ENCODE results near the gene CEACAM18.
"Not testable (repeated sequence)": the region's sequence is repeated elsewhere in the genome, so short reads cannot be mapped to it uniquely, and the experiment has no call there.

Gene CEACAM18

GRCh38 chr19:51478381-51479234 is at the start of gene CEACAM18:
Gene CEACAM18 (plus strand): TSS chr19:51478539.
- DNase-seq (ENCODE audit: low spot score), result no peak

- DNase-seq (ENCODE audit: low spot score), result no peak
These were observed 48.1 kb upstream of the CEACAM18 start for GRCh38 chr19:51430221-51430620.

GRCh38 chr19:51431124-51431523 is 47.2 kb upstream of the CEACAM18 start:
- DNase-seq (ENCODE audit: low spot score), result no peak

- no peak for DNase-seq (ENCODE audit: low spot score)
These were observed 45.3 kb upstream of the CEACAM18 start for GRCh38 chr19:51433043-51433442.

- no peak for DNase-seq (ENCODE audit: low spot score)
These were observed 43.9 kb upstream of the CEACAM18 start for GRCh38 chr19:51434456-51434855.

GRCh38 chr19:51439021-51439465 is 39.3 kb upstream of the CEACAM18 start:
- DNase-seq (ENCODE audit: low spot score), result no peak

- DNase-seq (ENCODE audit: low spot score), result no peak
These were observed 38.3 kb upstream of the CEACAM18 start for GRCh38 chr19:51440052-51440451.

GRCh38 chr19:51440846-51441409 is 37.4 kb upstream of the CEACAM18 start:
- DNase-seq (ENCODE audit: low spot score), result no peak

GRCh38 chr19:51441410-51442390 is 36.6 kb upstream of the CEACAM18 start:
- no peak for DNase-seq (ENCODE audit: low spot score)

GRCh38 chr19:51447510-51447909 is 30.8 kb upstream of the CEACAM18 start:
- DNase-seq (ENCODE audit: low spot score), result not testable (repeated sequence)

GRCh38 chr19:51448011-51448410 is 30.3 kb upstream of the CEACAM18 start:
- no peak for DNase-seq (ENCODE audit: low spot score)

GRCh38 chr19:51448411-51449016 is 29.8 kb upstream of the CEACAM18 start:
- no peak for DNase-seq (ENCODE audit: low spot score)

- DNase-seq (ENCODE audit: low spot score), result no peak
These were observed 27.5 kb upstream of the CEACAM18 start for GRCh38 chr19:51450730-51451307.

- no peak for DNase-seq (ENCODE audit: low spot score)
These were observed 21.6 kb upstream of the CEACAM18 start for GRCh38 chr19:51456541-51457290.

GRCh38 chr19:51457351-51458013 is 20.9 kb upstream of the CEACAM18 start:
- no peak for DNase-seq (ENCODE audit: low spot score)

GRCh38 chr19:51458051-51458645 is 20.2 kb upstream of the CEACAM18 start, which contains the start of gene SIGLEC8:
Gene SIGLEC8 (minus strand): TSS chr19:51458454. CDS start chr19:51458387, 67 bp downstream.
- no peak for DNase-seq (ENCODE audit: low spot score)

GRCh38 chr19:51458899-51459505 is 19.3 kb upstream of the CEACAM18 start:
- no peak for DNase-seq (ENCODE audit: low spot score)

GRCh38 chr19:51460164-51460992 is 18.0 kb upstream of the CEACAM18 start:
- DNase-seq (ENCODE audit: low spot score), result no peak
